OCI-LY7 (cell line): ENCODE results near the gene CD207. TPM values are rescaled to one million over a fixed set of nuclear protein-coding genes. Genes with fewer than 3 reads are reported as not detected.

Experiments used
- BruUV-seq: library from RNA; stranded (reverse); fragments of 400-500 nt; replicated peaks from 2 replicates; lab custom pipeline; 2021; lab: Mats Ljungman, UMichigan
- CTCF ChIA-PET: fragments of 300-600 bp; sonication (Branson Sonifier 250); formaldehyde crosslinking; loops from one replicate; lab custom pipeline; 2022; ENCODE audit warnings: antibody characterized with exemption; ENCODE audit not compliant: unreplicated experiment; lab: Charles Lee
- POLR2A ChIA-PET: fragments of 300-600 bp; sonication (Branson Sonifier 250); formaldehyde crosslinking; loops from one replicate; lab custom pipeline; 2022; ENCODE audit warnings: antibody characterized with exemption; lab: Charles Lee
- DNase-seq: peaks from one replicate; pipeline ENCODE4 v3.0.0-alpha.2; 2015; ENCODE audit warnings: low spot score
- H2AFZ ChIP-seq: fragments of 200-600 bp; sonication (generic), shearing (Covaris generic); 2 replicates; pipeline ENCODE4 v1.6.1; 2014; ENCODE audit warnings: mild to moderate bottlenecking, antibody characterized with exemption, low read length, moderate library complexity
- H3K27ac ChIP-seq: fragments of 200-600 bp; sonication (generic); 2 replicates; pipeline ENCODE4 v1.5.1; 2014; ENCODE audit warnings: mixed run types, low read depth, mild to moderate bottlenecking, moderate library complexity, low read length, inconsistent platforms; ENCODE audit not compliant: poor library complexity, severe bottlenecking
- H3K36me3 ChIP-seq: fragments of 200-600 bp; sonication (generic); 2 replicates; pipeline ENCODE4 v1.6.1; 2014; ENCODE audit warnings: mild to moderate bottlenecking, antibody characterized with exemption, low read length, moderate library complexity, mixed read lengths; ENCODE audit not compliant: insufficient read depth
- H3K4me1 ChIP-seq: fragments of 200-600 bp; sonication (generic); 2 replicates; pipeline ENCODE4 v1.5.1; 2014; ENCODE audit warnings: mild to moderate bottlenecking, low read length; ENCODE audit not compliant: insufficient read depth, poor library complexity, severe bottlenecking
- H3K4me2 ChIP-seq: fragments of 200-600 bp; sonication (generic); 2 replicates; pipeline ENCODE4 v1.6.1; 2014; ENCODE audit warnings: mild to moderate bottlenecking, low read length
- H3K4me3 ChIP-seq: fragments of 200-600 bp; sonication (generic); 2 replicates; pipeline ENCODE4 v1.5.1; 2014; ENCODE audit warnings: mild to moderate bottlenecking, low read depth, low read length; ENCODE audit not compliant: poor library complexity, severe bottlenecking
- H3K79me2 ChIP-seq: fragments of 200-600 bp; sonication (generic); 2 replicates; pipeline ENCODE4 v1.6.1; 2016; ENCODE audit warnings: low read depth, mild to moderate bottlenecking, low read length, moderate library complexity, mixed read lengths; ENCODE audit not compliant: insufficient read depth
- H3K9me2 ChIP-seq: fragments of 200-600 bp; sonication (generic); 2 replicates; pipeline ENCODE4 v1.6.1; 2016; ENCODE audit warnings: mild to moderate bottlenecking, low read length, mixed read lengths; ENCODE audit not compliant: insufficient read depth
- H3K9me3 ChIP-seq: fragments of 200-600 bp; sonication (generic); 2 replicates; pipeline ENCODE4 v1.6.1; 2014; ENCODE audit warnings: mild to moderate bottlenecking, mixed run types, low read length, mixed read lengths
- H4K20me1 ChIP-seq: fragments of 200-600 bp; sonication (generic); 2 replicates; pipeline ENCODE4 v1.6.1; 2014; ENCODE audit warnings: mild to moderate bottlenecking, antibody characterized with exemption, low read length, moderate library complexity, mixed read lengths; ENCODE audit not compliant: insufficient read depth
- CTCF ChIP-seq: fragments of 200-600 bp; sonication (generic); conservative IDR thresholded peaks from 2 replicates; pipeline ENCODE4 v1.5.1; 2014; ENCODE audit warnings: mild to moderate bottlenecking, antibody characterized with exemption, low read length, moderate library complexity, mixed read lengths
- EZH2phosphoT487 ChIP-seq: fragments of 200-600 bp; sonication (generic); IDR thresholded peaks from 2 replicates; pipeline ENCODE4 v1.6.1; 2018; ENCODE audit warnings: low read depth, borderline replicate concordance, mild to moderate bottlenecking, mixed run types, antibody characterized with exemption, low read length, moderate library complexity, mixed read lengths
- intact Hi-C: fragments of 100-400 bp; cut with micrococcal nuclease; formaldehyde crosslinking; loops from one replicate; pipeline ENCODE4 v1.10.0; 2022; ENCODE audit not compliant: unreplicated experiment
- total RNA-seq, 2 experiments: library from RNA; depleted of rRNA in 1 of 2; stranded (reverse); fragments of >200 nt in 1 of 2; shearing (Covaris generic) in 1 of 2; gene quantifications; 2 replicates each; pipeline ENCODE4 v1.2.3, GENCODE V29; 2014 to 2022

The CD207 gene
- total RNA-seq, 2 experiments from 2014 or later: not detected

- Histone ChIP-seq H3K9me3 (no peaks in the 10 kb centered on the region), H3K4me1 (no peaks in the 10 kb centered on the region), H3K27ac (no peak overlapping the region), H2AFZ (no peak overlapping the region), H3K4me3 (no peak overlapping the region), H3K9me2 (no peaks in the 10 kb centered on the region), H3K4me2 (no peak overlapping the region), H4K20me1 (no peaks in the 10 kb centered on the region), H3K79me2 (no peaks in the 10 kb centered on the region), H3K36me3 (no peaks in the 10 kb centered on the region)
- intact Hi-C loops: no loop called here
- no peak for DNase-seq
- TF ChIP-seq CTCF (no peak), EZH2phosphoT487 (no peak)
- ChIA-PET CTCF (no interaction called here), POLR2A (no interaction called here)
- no TSS peak for BruUV-seq
Observed at GRCh38 chr2:70868970-70869369, 33.4 kb upstream of the CD207 start.

GRCh38 chr2:70861777-70862625 lies 26.4 kb upstream of the CD207 start:
- Histone ChIP-seq H3K27ac (no peak overlapping the region), H3K79me2 (no peaks in the 10 kb centered on the region), H3K4me1 (no peaks in the 10 kb centered on the region), H3K4me3 (no peak overlapping the region), H3K36me3 (no peaks in the 10 kb centered on the region), H4K20me1 (no peaks in the 10 kb centered on the region), H3K4me2 (no peak overlapping the region), H3K9me2 (no peaks in the 10 kb centered on the region), H3K9me3 (no peaks in the 10 kb centered on the region), H2AFZ (no peak overlapping the region)
- ChIA-PET CTCF (no interaction called here), POLR2A (no interaction called here)
- intact Hi-C loops: loop anchor here (2.0 kb wide), 2 partner anchors 53 to 85 kb away; no protein-coding TSS in a partner anchor
- peak; percentile 59 for DNase-seq
- no TSS peak for BruUV-seq
- TF ChIP-seq CTCF (peak; percentile 97), EZH2phosphoT487 (no peak)

GRCh38 chr2:70855667-70856066 lies 20.1 kb upstream of the CD207 start:
- Histone ChIP-seq H2AFZ (no peak overlapping the region), H3K4me2 (no peak overlapping the region), H3K4me1 (no peaks in the 10 kb centered on the region), H4K20me1 (no peaks in the 10 kb centered on the region), H3K36me3 (no peaks in the 10 kb centered on the region), H3K9me3 (no peaks in the 10 kb centered on the region), H3K9me2 (no peaks in the 10 kb centered on the region), H3K79me2 (no peaks in the 10 kb centered on the region), H3K27ac (no peak overlapping the region), H3K4me3 (no peak overlapping the region)
- no TSS peak for BruUV-seq
- DNase-seq: no peak
- ChIA-PET POLR2A (no interaction called here), CTCF (no interaction called here)
- intact Hi-C loops: no loop called here
- TF ChIP-seq EZH2phosphoT487 (no peak), CTCF (no peak)
